SK-N-MC (cell line): Measurements from ENCODE around the gene CACNA1G.

ENCODE experiments used
- DNase-seq: peaks from one replicate; pipeline ENCODE4 v3.0.0-alpha.2; 2011; ENCODE audit warnings: low read depth, low spot score
- H3K27ac ChIP-seq: fragments of 200-600 bp; sonication (generic); 2 replicates; pipeline ENCODE4 v1.5.1; 2016; ENCODE audit warnings: mixed run types
- H3K36me3 ChIP-seq: fragments of 200-600 bp; sonication (generic); 2 replicates; pipeline ENCODE4 v1.6.1; 2017; ENCODE audit warnings: antibody characterized with exemption, low read length, mixed read lengths; ENCODE audit not compliant: insufficient read depth
- H3K4me3 ChIP-seq: fragments of 200-600 bp; sonication (generic); 2 replicates; pipeline ENCODE4 v1.5.1; 2016
- H3K9ac ChIP-seq: fragments of 200-600 bp; sonication (generic); 2 replicates; pipeline ENCODE4 v1.8.0; 2017; ENCODE audit warnings: mixed run types, mixed read lengths; ENCODE audit not compliant: insufficient read length
- H3K9me3 ChIP-seq: fragments of 200-600 bp; sonication (generic); 2 replicates; pipeline ENCODE4 v1.6.1; 2017; ENCODE audit warnings: low read depth, mild to moderate bottlenecking, antibody characterized with exemption, low read length, moderate library complexity, mixed read lengths
- EZH2 ChIP-seq: fragments of 200-600 bp; sonication (generic); IDR thresholded peaks from one replicate; pipeline ENCODE4 v1.6.1; 2017; ENCODE audit warnings: antibody characterized with exemption
- FOXP2 ChIP-seq: optimal IDR thresholded peaks from 2 replicates; pipeline ENCODE3; 2011; ENCODE audit warnings: mild to moderate bottlenecking, moderate library complexity; ENCODE audit not compliant: insufficient read depth; ENCODE audit errors: extremely low read length, control extremely low read depth
- POLR2AphosphoS5 ChIP-seq: IDR thresholded peaks from 2 replicates; pipeline ENCODE4 v1.6.1; 2012; ENCODE audit warnings: mild to moderate bottlenecking, low read depth, low read length, borderline replicate concordance

Gene CACNA1G

GRCh38 chr17:50566886-50567285 lies 6.4 kb downstream of the CACNA1G start:
- no peak for TF ChIP-seq FOXP2
- no peak for TF ChIP-seq POLR2AphosphoS5
- TF ChIP-seq EZH2: no peak
- no peak overlapping the region for H3K4me3 ChIP-seq
- no peak overlapping the region for H3K9ac ChIP-seq
- no peak for DNase-seq
- no peak overlapping the region for H3K27ac ChIP-seq
- H3K36me3 ChIP-seq: no peaks in the 10 kb centered on the region
- H3K9me3 ChIP-seq: no peaks in the 10 kb centered on the region

GRCh38 chr17:50568659-50569058 lies 8.1 kb downstream of the CACNA1G start:
- Histone ChIP-seq H3K9me3 (no peaks in the 10 kb centered on the region), H3K36me3 (peaks cover 10% of the 10 kb centered on the region; the same call in 1 of the 2 replicates), H3K27ac (no peak overlapping the region), H3K4me3 (no peak overlapping the region), H3K9ac (no peak overlapping the region)
- TF ChIP-seq FOXP2 (no peak), EZH2 (no peak), POLR2AphosphoS5 (no peak)
- no peak for DNase-seq

- Histone ChIP-seq H3K36me3 (peaks cover 14% of the 10 kb centered on the region; the same call in 1 of the 2 replicates), H3K4me3 (no peak overlapping the region), H3K27ac (no peak overlapping the region), H3K9me3 (no peaks in the 10 kb centered on the region), H3K9ac (no peak overlapping the region)
- DNase-seq: no peak
- TF ChIP-seq POLR2AphosphoS5: no peak
- no peak for TF ChIP-seq EZH2
- TF ChIP-seq FOXP2: no peak
Measured at GRCh38 chr17:50569592-50569991, 9.1 kb downstream of the CACNA1G start.

GRCh38 chr17:50570032-50570431 lies 9.5 kb downstream of the CACNA1G start:
- H3K36me3 ChIP-seq: peaks cover 17% of the 10 kb centered on the region; the same call in 1 of the 2 replicates

GRCh38 chr17:50570528-50570927 lies 10.0 kb downstream of the CACNA1G start:
- H3K4me3 ChIP-seq: no peak overlapping the region
- H3K36me3 ChIP-seq: peaks cover 17% of the 10 kb centered on the region; the same call in 1 of the 2 replicates
- DNase-seq: no peak
- H3K9ac ChIP-seq: no peak overlapping the region
- no peak overlapping the region for H3K27ac ChIP-seq
- TF ChIP-seq POLR2AphosphoS5 (no peak), EZH2 (no peak), FOXP2 (no peak)
- no peaks in the 10 kb centered on the region for H3K9me3 ChIP-seq

More at GRCh38 chr17:50570032-50570431, 9.5 kb downstream of the CACNA1G start:
- Histone ChIP-seq H3K9ac (no peak overlapping the region), H3K4me3 (no peak overlapping the region), H3K9me3 (no peaks in the 10 kb centered on the region), H3K27ac (no peak overlapping the region)
- no peak for DNase-seq
- TF ChIP-seq FOXP2: no peak
- no peak for TF ChIP-seq POLR2AphosphoS5
- TF ChIP-seq EZH2: no peak

GRCh38 chr17:50571681-50572080 lies 11.2 kb downstream of the CACNA1G start:
- H3K9ac ChIP-seq: no peak overlapping the region
- H3K36me3 ChIP-seq: peaks cover 17% of the 10 kb centered on the region; the same call in 1 of the 2 replicates
- TF ChIP-seq POLR2AphosphoS5: no peak
- TF ChIP-seq FOXP2: no peak
- no peak for TF ChIP-seq EZH2
- no peak overlapping the region for H3K4me3 ChIP-seq
- DNase-seq: no peak
- H3K9me3 ChIP-seq: no peaks in the 10 kb centered on the region
- H3K27ac ChIP-seq: no peak overlapping the region

- peaks cover 17% of the 10 kb centered on the region; the same call in 1 of the 2 replicates for H3K36me3 ChIP-seq
- no peak overlapping the region for H3K4me3 ChIP-seq
- H3K9me3 ChIP-seq: no peaks in the 10 kb centered on the region
- no peak overlapping the region for H3K27ac ChIP-seq
- H3K9ac ChIP-seq: no peak overlapping the region
- TF ChIP-seq POLR2AphosphoS5: no peak
- TF ChIP-seq EZH2: no peak
- TF ChIP-seq FOXP2: no peak
- DNase-seq: no peak
Measured at GRCh38 chr17:50572541-50572940, 12.0 kb downstream of the CACNA1G start.

- DNase-seq: no peak
- Histone ChIP-seq H3K27ac (no peak overlapping the region), H3K9me3 (no peaks in the 10 kb centered on the region), H3K9ac (no peak overlapping the region), H3K36me3 (peaks cover 21% of the 10 kb centered on the region; the same call in 1 of the 2 replicates), H3K4me3 (no peak overlapping the region)
- TF ChIP-seq POLR2AphosphoS5 (no peak), FOXP2 (no peak), EZH2 (no peak)
Measured at GRCh38 chr17:50573866-50574611, 13.5 kb downstream of the CACNA1G start.

GRCh38 chr17:50575581-50576210 lies 15.2 kb downstream of the CACNA1G start:
- Histone ChIP-seq H3K27ac (no peak overlapping the region), H3K36me3 (peaks cover 21% of the 10 kb centered on the region; the same call in 1 of the 2 replicates)
- TF ChIP-seq EZH2: no peak
- TF ChIP-seq FOXP2: no peak
- no peak for TF ChIP-seq POLR2AphosphoS5

More at GRCh38 chr17:50575581-50576210, 15.2 kb downstream of the CACNA1G start:
- H3K9me3 ChIP-seq: no peaks in the 10 kb centered on the region
- no peak overlapping the region for H3K4me3 ChIP-seq
- DNase-seq: no peak
- H3K9ac ChIP-seq: no peak overlapping the region
